Naive B cell (primary cell): ENCODE results near the gene COX6B2. TPM values are rescaled to one million over a fixed set of nuclear protein-coding genes. Genes with fewer than 3 reads are reported as not detected.

Source experiments
- ATAC-seq, 2 donors: fragments of 150-1000 bp; cut with Tn5 transposase; 2 replicates each; pipeline ENCODE4 v1.10.0; 2021; ENCODE audit warnings: low read depth in 2 of 2, mild to moderate bottlenecking in 2 of 2, moderate library complexity in 2 of 2
- DNase-seq: peaks from one replicate; pipeline ENCODE4 v3.0.0; 2022
- H3K27ac Mint-ChIP-seq, 6 donors: one replicate each; pipeline ENCODE4 v1.8.0; 2020 to 2022; ENCODE audit warnings: mild to moderate bottlenecking in 6 of 6, mixed read lengths in 6 of 6, moderate library complexity in 5 of 6, inconsistent platforms in 2 of 6
- H3K27me3 Mint-ChIP-seq, 3 donors: one replicate each; pipeline ENCODE4 v1.8.0; 2021 to 2022; ENCODE audit warnings: mixed read lengths in 3 of 3, mild to moderate bottlenecking in 1 of 3
- H3K36me3 Mint-ChIP-seq, 2 donors: one replicate each; pipeline ENCODE4 v1.8.0; 2020 to 2022; ENCODE audit warnings: mixed read lengths in 2 of 2, inconsistent platforms in 1 of 2, mild to moderate bottlenecking in 1 of 2
- H3K4me1 Mint-ChIP-seq, 3 donors: one replicate each; pipeline ENCODE4 v1.8.0; 2020 to 2022; ENCODE audit warnings: mixed read lengths in 3 of 3, inconsistent platforms in 1 of 3, mild to moderate bottlenecking in 1 of 3, moderate library complexity in 1 of 3
- H3K4me3 Mint-ChIP-seq, 8 donors: one replicate each; pipeline ENCODE4 v1.8.0; 2020 to 2022; ENCODE audit warnings: mild to moderate bottlenecking in 8 of 8, mixed read lengths in 8 of 8, moderate library complexity in 8 of 8, inconsistent platforms in 2 of 8
- H3K9me3 Mint-ChIP-seq, 7 donors: one replicate each; pipeline ENCODE4 v1.8.0; 2020 to 2022; ENCODE audit warnings: mixed read lengths in 7 of 7, mild to moderate bottlenecking in 5 of 7, inconsistent platforms in 2 of 7, moderate library complexity in 1 of 7
- polyA plus RNA-seq, 6 donors: library from polyadenylated mRNA; unstranded; fragments of 300-500 nt; fragmentation: Illumina TruSeq; gene quantifications; one replicate each; pipeline ENCODE4 v1.2.3, GENCODE V29; 2021; ENCODE audit warnings: low read depth in 6 of 6

Gene COX6B2
- polyA plus RNA-seq, 6 donors from 2014 or later: not detected

GRCh38 chr19:55365245-55365644 is 10.7 kb upstream of the COX6B2 start:
- H3K27me3 Mint-ChIP-seq: peaks cover 7 to 55% (median 17%) of the 10 kb centered on the region in 3 donors
- DNase-seq (no peak), ATAC-seq (no peak)
- H3K27ac Mint-ChIP-seq: no peak overlapping the region
- H3K4me1 Mint-ChIP-seq: peaks cover 3 to 6% (median 5%) of the 10 kb centered on the region in 3 donors
- no peak overlapping the region for H3K4me3 Mint-ChIP-seq
- H3K9me3 Mint-ChIP-seq: no peaks in the 10 kb centered on the region
- H3K36me3 Mint-ChIP-seq: peaks cover 0 to 7% of the 10 kb centered on the region in 2 donors

DNA sequence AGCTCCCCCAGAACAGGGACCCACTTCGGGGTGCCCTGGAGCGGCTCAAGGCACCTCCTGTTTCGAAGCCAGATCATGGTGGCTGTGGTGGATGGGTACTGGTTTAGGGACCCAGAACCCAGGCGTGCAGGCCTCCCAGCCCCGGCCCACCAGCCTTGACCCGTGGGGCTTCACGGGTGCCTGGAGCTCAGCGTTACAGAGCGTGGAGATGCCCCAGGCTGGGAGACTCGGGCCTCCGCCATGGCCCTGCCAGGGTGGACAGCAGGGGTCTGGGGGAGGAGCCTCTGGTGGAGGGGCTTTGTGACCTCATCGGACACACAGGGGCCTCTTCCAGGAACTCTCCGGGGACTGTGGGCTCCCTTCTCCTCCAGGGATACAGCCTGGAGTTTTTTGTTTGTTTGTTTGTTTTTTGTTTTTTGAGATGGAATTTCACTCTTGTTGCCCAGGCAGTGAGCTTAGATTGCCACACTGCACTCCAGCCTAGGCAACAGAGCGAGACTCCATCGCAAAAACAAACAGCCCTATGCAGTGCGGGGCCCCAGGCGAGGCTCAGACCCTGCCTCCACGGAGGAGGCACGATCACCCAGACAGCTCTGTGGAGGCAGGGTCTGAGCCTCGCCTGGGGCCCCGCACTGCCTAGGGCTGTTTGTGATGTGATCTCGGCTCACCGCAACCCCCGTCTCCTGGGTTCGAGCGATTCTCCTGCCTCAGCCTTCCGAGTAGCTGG is 8.6 kb upstream of the COX6B2 start, which contains the start of gene GARIN5B:
Gene GARIN5B, minus strand, starts transcription at position 271 of the 727 bp plus-strand sequence. Its CDS starts 194 bp downstream, at position 77.
- no peak within 1 kb of the TSS for H3K4me3 Mint-ChIP-seq
- H3K27ac Mint-ChIP-seq: peak within 1 kb of the TSS in 1 of 6 donors; percentile 30
- ATAC-seq: no peak
- no peaks in the 10 kb centered on the region for H3K36me3 Mint-ChIP-seq
- no peaks in the 10 kb centered on the region for H3K9me3 Mint-ChIP-seq
- no peaks in the 10 kb centered on the region for H3K4me1 Mint-ChIP-seq
- DNase-seq: no peak
- peaks cover 7 to 46% (median 13%) of the 10 kb centered on the region in 3 donors for H3K27me3 Mint-ChIP-seq

GRCh38 chr19:55362174-55362989 is 7.9 kb upstream of the COX6B2 start:
- peaks cover 0 to under 1% (median 0%) of the 10 kb centered on the region in 3 donors for H3K4me1 Mint-ChIP-seq
- no peaks in the 10 kb centered on the region for H3K36me3 Mint-ChIP-seq
- H3K9me3 Mint-ChIP-seq: no peaks in the 10 kb centered on the region
- DNase-seq: no peak
- H3K27me3 Mint-ChIP-seq: peaks cover 8 to 46% (median 20%) of the 10 kb centered on the region in 3 donors
- no peak overlapping the region for H3K27ac Mint-ChIP-seq
- no peak for ATAC-seq
- H3K4me3 Mint-ChIP-seq: no peak overlapping the region

DNA sequence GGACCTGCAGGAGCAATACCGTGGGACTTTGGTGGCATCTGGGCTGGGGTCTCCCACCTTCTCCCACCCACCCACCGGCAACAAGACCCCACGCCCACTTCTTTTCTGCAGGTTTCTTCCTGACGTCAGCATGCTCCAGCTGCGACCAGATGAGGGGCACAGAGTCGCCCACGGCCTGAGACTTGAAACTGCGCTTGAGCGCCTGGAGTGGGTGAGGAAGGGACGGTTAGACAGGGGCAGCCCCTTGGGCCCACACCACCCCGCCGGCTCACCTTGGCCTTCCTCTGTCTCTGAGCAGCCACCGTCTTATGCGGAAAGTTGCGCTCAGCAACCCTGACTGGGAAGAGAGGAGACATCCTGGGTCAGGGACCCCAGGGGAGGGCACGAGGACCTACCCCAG is 6.4 kb upstream of the COX6B2 start:
- DNase-seq (no peak), ATAC-seq (no peak)
- no peak overlapping the region for H3K27ac Mint-ChIP-seq
- peaks cover 0 to 4% (median 0%) of the 10 kb centered on the region in 3 donors for H3K4me1 Mint-ChIP-seq
- peaks cover 9 to 45% (median 18%) of the 10 kb centered on the region in 3 donors for H3K27me3 Mint-ChIP-seq
- no peak overlapping the region for H3K4me3 Mint-ChIP-seq
- H3K9me3 Mint-ChIP-seq: no peaks in the 10 kb centered on the region
- H3K36me3 Mint-ChIP-seq: no peaks in the 10 kb centered on the region

DNA sequence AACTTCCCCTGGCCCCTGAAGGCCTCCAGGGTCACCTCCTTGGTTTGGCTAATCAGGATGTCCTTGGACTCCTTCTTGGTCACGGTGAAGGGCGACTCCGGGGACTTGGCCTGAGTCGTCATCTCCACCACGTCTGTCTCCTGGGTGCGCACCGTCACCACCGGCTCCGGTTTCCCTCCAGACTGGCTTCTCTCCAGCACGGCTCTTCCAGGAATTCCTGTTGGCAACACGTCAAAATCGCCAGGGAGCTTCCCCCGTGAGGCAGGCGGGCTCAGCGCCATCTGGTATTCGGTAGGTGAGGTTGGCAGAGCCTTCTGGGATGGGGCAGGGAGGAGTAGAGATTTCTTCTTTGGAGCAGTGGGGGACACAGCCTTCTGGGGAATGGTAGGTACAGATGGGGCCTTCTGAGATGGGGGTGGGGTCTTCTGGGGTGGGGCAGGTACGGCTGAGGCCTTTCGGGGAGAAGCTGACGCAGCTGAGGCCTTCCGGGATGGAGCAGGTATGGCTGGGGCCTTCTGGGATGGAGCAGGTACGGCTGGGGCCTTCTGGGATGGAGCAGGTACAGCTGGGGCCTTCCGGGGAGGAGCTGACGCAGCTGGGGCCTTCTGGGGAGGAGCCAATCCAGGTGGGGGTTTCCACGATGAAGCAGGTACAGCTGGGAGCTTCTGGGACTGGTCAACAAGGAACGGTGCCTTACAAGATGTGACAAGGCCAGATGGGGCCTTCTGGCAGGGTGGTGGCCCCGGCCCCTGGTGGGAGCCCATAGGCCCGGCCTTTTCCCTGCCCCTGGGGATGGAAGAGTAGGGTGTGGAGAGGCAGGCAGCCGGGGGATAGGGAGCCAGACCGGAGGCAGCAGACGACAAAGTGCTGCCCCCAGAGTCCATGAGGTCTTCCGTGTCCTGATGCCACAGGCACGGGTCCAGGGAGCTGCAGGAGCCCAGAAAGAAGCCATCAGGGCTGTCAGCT is 4.7 kb upstream of the COX6B2 start:
- peaks cover 0 to 9% (median 4%) of the 10 kb centered on the region in 3 donors for H3K4me1 Mint-ChIP-seq
- peak overlapping the region in 1 of 8 donors; percentile 22 for H3K4me3 Mint-ChIP-seq
- H3K27ac Mint-ChIP-seq: no peak overlapping the region
- DNase-seq: no peak
- H3K36me3 Mint-ChIP-seq: no peaks in the 10 kb centered on the region
- H3K9me3 Mint-ChIP-seq: peaks cover 0 to 2% (median 0%) of the 10 kb centered on the region in 7 donors
- peaks cover 12 to 47% (median 23%) of the 10 kb centered on the region in 3 donors for H3K27me3 Mint-ChIP-seq
- ATAC-seq: no peak

DNA sequence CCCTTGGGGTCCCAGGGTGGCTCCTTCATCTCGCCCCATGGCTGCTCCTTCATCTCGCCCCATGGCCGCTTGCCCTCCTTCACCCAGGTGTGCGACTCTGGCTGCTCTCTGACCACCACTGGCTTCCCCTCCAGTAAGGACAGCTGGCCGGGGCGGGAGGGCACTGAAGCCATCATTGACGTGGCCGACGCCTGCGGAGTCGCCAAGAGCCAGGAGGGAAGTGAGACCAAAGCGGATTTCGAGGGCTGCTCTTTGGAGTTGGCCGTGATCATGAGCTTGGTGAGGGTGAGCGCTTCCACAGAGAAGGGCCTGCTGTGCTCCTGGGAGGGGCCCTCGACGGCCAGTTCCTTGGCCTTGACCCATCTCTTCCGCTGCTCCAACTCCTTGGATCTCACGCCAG is 4.0 kb upstream of the COX6B2 start:
- H3K9me3 Mint-ChIP-seq: peaks cover 0 to 2% (median 0%) of the 10 kb centered on the region in 7 donors
- ATAC-seq (no peak), DNase-seq (no peak)
- peaks cover 14 to 49% (median 23%) of the 10 kb centered on the region in 3 donors for H3K27me3 Mint-ChIP-seq
- H3K27ac Mint-ChIP-seq: no peak overlapping the region
- no peaks in the 10 kb centered on the region for H3K36me3 Mint-ChIP-seq
- H3K4me1 Mint-ChIP-seq: peaks cover 3 to 12% (median 9%) of the 10 kb centered on the region in 3 donors
- H3K4me3 Mint-ChIP-seq: no peak overlapping the region

DNA sequence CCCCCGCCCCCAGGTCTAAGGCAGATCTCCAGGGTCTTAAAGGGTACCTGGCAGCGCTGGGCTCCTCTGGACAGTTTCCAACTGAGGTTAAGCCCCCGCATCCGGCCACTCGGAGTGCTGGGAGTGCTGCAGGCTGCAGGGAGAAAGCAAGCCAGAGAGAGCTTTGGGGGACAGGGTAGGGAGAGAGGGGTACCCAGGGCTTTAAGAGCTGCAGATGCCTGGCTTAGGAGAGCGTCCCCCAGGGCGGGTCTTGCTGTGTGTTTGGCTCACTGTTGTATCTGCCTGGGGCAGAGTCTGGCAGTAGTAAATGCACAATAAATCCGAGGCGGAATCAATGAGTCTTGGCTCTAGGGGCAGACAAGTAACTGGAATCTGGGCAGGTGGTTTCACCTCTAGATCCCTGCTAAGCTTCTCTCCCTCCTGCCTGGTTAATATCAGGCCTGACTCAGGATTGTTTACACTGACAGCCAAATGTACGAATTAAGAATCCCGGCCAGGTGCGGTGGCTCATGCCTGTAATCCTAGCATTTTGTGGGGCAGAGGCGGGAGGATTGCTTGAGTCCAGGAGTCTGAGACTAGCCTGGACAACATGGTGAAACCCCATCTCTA is 798 bp upstream of the COX6B2 start:
- peaks cover 40 to 74% (median 54%) of the 10 kb centered on the region in 3 donors for H3K27me3 Mint-ChIP-seq
- ATAC-seq (no peak), DNase-seq (no peak)
- H3K4me3 Mint-ChIP-seq: peak overlapping the region in 6 of 8 donors; percentile 7 to 73 (median 36)
- H3K9me3 Mint-ChIP-seq: peaks cover 0 to 2% (median 0%) of the 10 kb centered on the region in 7 donors
- H3K36me3 Mint-ChIP-seq: peaks cover 0 to 9% of the 10 kb centered on the region in 2 donors
- H3K27ac Mint-ChIP-seq: no peak overlapping the region
- H3K4me1 Mint-ChIP-seq: peaks cover 15 to 28% (median 20%) of the 10 kb centered on the region in 3 donors

DNA sequence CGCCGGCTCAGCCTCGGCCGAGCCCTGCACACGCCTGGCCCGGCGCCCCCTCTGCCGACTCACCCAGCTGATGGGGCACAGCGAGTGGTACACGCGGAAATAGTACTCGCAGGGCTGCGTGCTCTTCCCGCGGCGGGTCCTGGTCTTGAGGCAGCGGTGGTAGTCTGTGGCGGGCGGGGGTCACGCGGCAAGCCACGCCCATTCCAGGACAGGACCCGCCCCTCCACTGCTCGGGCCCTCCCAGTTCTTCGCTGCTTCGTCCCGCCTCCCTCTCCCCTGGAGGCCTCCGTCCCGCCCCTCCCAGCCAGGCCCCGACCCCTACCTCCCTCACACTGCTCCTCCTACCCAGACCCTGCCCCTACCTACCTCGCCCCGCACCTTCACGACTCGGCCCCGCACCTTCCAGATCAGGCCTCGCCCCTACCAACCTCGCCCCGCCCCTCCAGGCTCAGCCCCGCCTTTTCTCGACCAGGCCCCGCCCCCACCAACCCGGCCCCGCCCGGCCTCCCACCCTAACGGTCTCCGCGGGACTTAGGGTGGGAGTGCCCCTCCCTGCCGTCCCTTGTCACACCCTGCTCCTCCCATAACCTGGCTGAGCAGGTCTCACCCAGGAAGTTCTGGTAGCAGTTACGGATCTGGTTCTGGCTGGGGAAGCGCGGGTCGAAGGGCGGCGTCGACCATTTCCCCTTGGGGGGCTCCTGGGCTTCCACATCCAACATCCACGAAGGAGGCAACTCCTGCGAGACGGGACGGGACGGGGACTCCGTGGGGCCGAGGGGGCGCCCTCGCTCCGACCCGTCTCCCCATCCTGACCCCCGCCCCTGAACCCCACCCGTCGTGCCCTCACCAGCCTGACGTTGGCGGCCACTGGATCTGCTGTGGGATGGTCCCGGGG is 469 bp downstream of the COX6B2 start:
- peaks cover 15 to 28% (median 20%) of the 10 kb centered on the region in 3 donors for H3K4me1 Mint-ChIP-seq
- H3K27me3 Mint-ChIP-seq: peaks cover 40 to 75% (median 56%) of the 10 kb centered on the region in 3 donors

DNA sequence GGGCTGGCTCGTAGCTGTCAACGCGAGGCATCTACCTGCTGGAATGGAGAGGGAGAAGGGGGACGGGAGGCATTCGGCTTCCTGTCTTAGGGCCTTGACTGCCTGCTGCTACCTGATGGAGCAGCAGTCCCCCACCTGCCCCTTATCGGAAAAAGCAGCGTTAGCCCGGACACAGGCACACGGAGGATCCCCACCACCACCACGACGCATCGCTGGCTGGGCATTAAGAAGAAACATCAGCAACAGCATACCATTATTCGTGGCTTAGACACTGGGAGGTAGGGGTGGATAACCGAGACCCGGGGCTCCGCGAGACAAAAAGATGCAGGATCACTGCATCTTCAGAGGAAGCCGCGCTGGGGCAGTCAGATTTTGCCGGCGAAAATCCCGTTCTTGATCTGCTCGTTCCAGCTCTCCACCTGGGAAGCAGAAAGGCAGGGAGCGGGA is 1.1 kb downstream of the COX6B2 start:
- H3K36me3 Mint-ChIP-seq: peaks cover 0 to 9% of the 10 kb centered on the region in 2 donors
- H3K9me3 Mint-ChIP-seq: peaks cover 0 to 2% (median 0%) of the 10 kb centered on the region in 7 donors
- no peak for DNase-seq
- H3K4me3 Mint-ChIP-seq: peak overlapping the region; percentile 72 to 89 (median 79)
- peaks cover 40 to 71% (median 56%) of the 10 kb centered on the region in 3 donors for H3K27me3 Mint-ChIP-seq
- peak overlapping the region in 1 of 6 donors; percentile 21 for H3K27ac Mint-ChIP-seq
- no peak for ATAC-seq
- peaks cover 15 to 28% (median 20%) of the 10 kb centered on the region in 3 donors for H3K4me1 Mint-ChIP-seq

More for the DNA sequence above, 469 bp downstream of the COX6B2 start:
- H3K9me3 Mint-ChIP-seq: peaks cover 0 to 2% (median 0%) of the 10 kb centered on the region in 7 donors
- ATAC-seq (peak; percentile 71), DNase-seq (peak; percentile 51)
- peaks cover 0 to 9% of the 10 kb centered on the region in 2 donors for H3K36me3 Mint-ChIP-seq
- H3K27ac Mint-ChIP-seq: peak overlapping the region in 1 of 6 donors; percentile 84
- peak overlapping the region; percentile 72 to 89 (median 79) for H3K4me3 Mint-ChIP-seq

DNA sequence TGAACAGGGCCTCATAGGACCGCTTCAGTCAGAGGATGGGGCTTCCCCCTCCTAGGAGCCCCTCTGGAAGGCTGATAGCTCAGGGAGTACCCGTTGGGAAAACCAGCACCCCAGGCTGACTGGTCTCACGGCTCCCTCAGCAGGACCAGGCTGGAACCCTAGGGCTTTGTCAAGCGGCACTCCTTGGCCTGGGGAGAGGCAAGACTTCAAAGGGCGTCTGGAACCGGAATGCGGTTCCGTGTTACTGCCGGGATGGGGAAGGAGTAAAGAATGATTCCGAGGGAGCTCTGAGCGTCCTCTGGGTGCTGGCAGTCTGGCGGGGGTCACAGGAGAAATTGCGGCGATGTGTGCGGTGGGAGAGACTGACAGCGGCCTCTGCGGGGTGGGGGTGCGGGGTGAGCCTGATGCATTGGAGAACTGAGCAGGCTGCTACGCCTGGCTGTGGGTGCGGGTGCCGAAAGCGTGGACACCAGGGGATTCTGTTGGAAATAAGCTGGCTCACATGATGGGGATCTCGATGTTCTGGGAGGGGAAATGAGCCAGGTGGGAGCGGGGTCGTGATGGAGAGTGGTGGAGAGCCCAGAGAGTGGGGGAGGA is 1.9 kb downstream of the COX6B2 start:
- Mint-ChIP-seq H3K4me3 (peak overlapping the region in 6 of 8 donors; percentile 61 to 86 (median 72)), H3K36me3 (peaks cover 0 to 9% of the 10 kb centered on the region in 2 donors), H3K27me3 (peaks cover 40 to 64% (median 48%) of the 10 kb centered on the region in 3 donors), H3K4me1 (peaks cover 15 to 28% (median 20%) of the 10 kb centered on the region in 3 donors), H3K27ac (peak overlapping the region in 1 of 6 donors; percentile 95), H3K9me3 (peaks cover 0 to 2% (median 0%) of the 10 kb centered on the region in 7 donors)
- DNase-seq: no peak
- ATAC-seq: no peak

- peak overlapping the region in 1 of 6 donors; percentile 62 for H3K27ac Mint-ChIP-seq
- H3K27me3 Mint-ChIP-seq: peaks cover 36 to 58% (median 42%) of the 10 kb centered on the region in 3 donors
- peaks cover 0 to 9% of the 10 kb centered on the region in 2 donors for H3K36me3 Mint-ChIP-seq
- no peak for DNase-seq
- peak overlapping the region in 1 of 8 donors; percentile 70 for H3K4me3 Mint-ChIP-seq
- ATAC-seq: no peak
- H3K9me3 Mint-ChIP-seq: peaks cover 0 to 2% (median 0%) of the 10 kb centered on the region in 7 donors
- peaks cover 15 to 24% (median 20%) of the 10 kb centered on the region in 3 donors for H3K4me1 Mint-ChIP-seq
These were observed 2.5 kb downstream of the COX6B2 start for GRCh38 chr19:55352040-55352439.
